Measurements from ENCODE around the gene PITPNC1.
"Not testable (repeated sequence)": the region's sequence is repeated elsewhere in the genome, so short reads cannot be mapped to it uniquely, and the experiment has no call there.

PITPNC1 gene

GRCh38 chr17:67600408-67600807 lies 223.3 kb downstream of the PITPNC1 start:
- no peak for DNase-seq

- no peak for DNase-seq
These were observed 224.8 kb downstream of the PITPNC1 start for GRCh38 chr17:67601897-67602296.

GRCh38 chr17:67602444-67602843 lies 225.4 kb downstream of the PITPNC1 start:
- no peak for DNase-seq

GRCh38 chr17:67602974-67603373 lies 225.9 kb downstream of the PITPNC1 start:
- DNase-seq: peak; percentile 26

GRCh38 chr17:67605256-67605912 lies 228.3 kb downstream of the PITPNC1 start:
- DNase-seq: no peak

- DNase-seq: no peak
These were observed 229.4 kb downstream of the PITPNC1 start for GRCh38 chr17:67606471-67606870.

GRCh38 chr17:67606896-67607604 lies 230.0 kb downstream of the PITPNC1 start:
- DNase-seq: no peak

- DNase-seq: no peak
These were observed 233.0 kb downstream of the PITPNC1 start for GRCh38 chr17:67610061-67610460.

- DNase-seq: no peak
These were observed 236.9 kb downstream of the PITPNC1 start for GRCh38 chr17:67613961-67614360.

GRCh38 chr17:67615011-67615561 lies 238.0 kb downstream of the PITPNC1 start:
- DNase-seq: no peak

- DNase-seq: no peak
These were observed 238.7 kb downstream of the PITPNC1 start for GRCh38 chr17:67615736-67616135.

GRCh38 chr17:67617304-67617899 lies 240.3 kb downstream of the PITPNC1 start:
- DNase-seq: no peak

GRCh38 chr17:67619555-67619954 lies 242.5 kb downstream of the PITPNC1 start:
- no peak for DNase-seq

- no peak for DNase-seq
These were observed 243.0 kb downstream of the PITPNC1 start for GRCh38 chr17:67620088-67620487.

- DNase-seq: no peak
These were observed 243.6 kb downstream of the PITPNC1 start for GRCh38 chr17:67620636-67621035.

- DNase-seq: no peak
These were observed 246.7 kb downstream of the PITPNC1 start for GRCh38 chr17:67623767-67624166.

GRCh38 chr17:67624886-67625656 lies 248.0 kb downstream of the PITPNC1 start:
- no peak for DNase-seq

GRCh38 chr17:67625971-67626370 lies 248.9 kb downstream of the PITPNC1 start:
- no peak for DNase-seq

GRCh38 chr17:67628580-67629013 lies 251.5 kb downstream of the PITPNC1 start:
- peak; percentile 7 for DNase-seq

GRCh38 chr17:67629971-67630320 lies 252.9 kb downstream of the PITPNC1 start:
- DNase-seq: peak; percentile 30

GRCh38 chr17:67630836-67631235 lies 253.8 kb downstream of the PITPNC1 start:
- DNase-seq: not testable (repeated sequence)

GRCh38 chr17:67632141-67632540 lies 255.1 kb downstream of the PITPNC1 start:
- DNase-seq: no peak

- DNase-seq: peak; percentile 40
These were observed 256.7 kb downstream of the PITPNC1 start for GRCh38 chr17:67633751-67634211.
